Activated B cell treated with CpG ODN at 0.5 μM for 24 hours (primary cell): ENCODE data around the gene PARVB. TPM values are rescaled to one million over a fixed set of nuclear protein-coding genes. Genes with fewer than 3 reads are reported as not detected.

ENCODE experiments used
- ATAC-seq: fragments of 200-7000 bp; cut with Tn5 transposase; one replicate; pipeline ENCODE4 v1.10.0; 2021; ENCODE audit warnings: low read depth, mild to moderate bottlenecking, moderate library complexity
- CTCF ChIA-PET: fragments of 350-600 bp; sonication (Branson Sonifier 250); formaldehyde crosslinking; loops from one replicate; lab custom pipeline; 2021; ENCODE audit warnings: antibody characterized with exemption; lab: Charles Lee
- POLR2A ChIA-PET: fragments of 350-600 bp; sonication (Branson Sonifier 250); formaldehyde crosslinking; loops from one replicate; lab custom pipeline; 2021; ENCODE audit warnings: antibody characterized with exemption; lab: Charles Lee
- DNase-seq: peaks from one replicate; pipeline ENCODE4 v3.0.0; 2022
- H3K27ac Mint-ChIP-seq: one replicate; pipeline ENCODE4 v1.8.0; 2020; ENCODE audit warnings: mixed read lengths
- H3K27me3 Mint-ChIP-seq: one replicate; pipeline ENCODE4 v1.8.0; 2021; ENCODE audit warnings: mixed read lengths
- H3K36me3 Mint-ChIP-seq: one replicate; pipeline ENCODE4 v1.8.0; 2021; ENCODE audit warnings: low read depth, mixed read lengths
- H3K4me1 Mint-ChIP-seq: one replicate; pipeline ENCODE4 v1.8.0; 2021; ENCODE audit warnings: mixed read lengths
- H3K4me3 Mint-ChIP-seq: one replicate; pipeline ENCODE4 v1.8.0; 2020; ENCODE audit warnings: mild to moderate bottlenecking, mixed read lengths
- H3K9me3 Mint-ChIP-seq: one replicate; pipeline ENCODE4 v1.8.0; 2020; ENCODE audit warnings: mixed read lengths
- CTCF ChIP-seq: fragments of 200-600 bp; IDR thresholded peaks from one replicate; pipeline ENCODE4 v1.8.0; 2022; ENCODE audit warnings: antibody characterized with exemption, mild to moderate bottlenecking
- intact Hi-C: fragments of 100-400 bp; cut with micrococcal nuclease; formaldehyde crosslinking; loops from one replicate; pipeline ENCODE4 v1.15.1; 2024
- total RNA-seq: library from RNA; stranded (reverse); gene quantifications from 2 replicates; pipeline ENCODE4 v1.2.3, GENCODE V29; 2022

PARVB gene
- total RNA-seq, 1 donor from 2014 or later: 53.5 TPM

- H3K27ac Mint-ChIP-seq: peak overlapping the region; percentile 54
- peaks cover 30% of the 10 kb centered on the region for H3K36me3 Mint-ChIP-seq
- POLR2A ChIA-PET: no interaction called here
Measured at GRCh38 chr22:44209343-44209742, 185.2 kb downstream of the PARVB start.

GRCh38 chr22:44210722-44211121 is 186.6 kb downstream of the PARVB start:
- H3K4me1 Mint-ChIP-seq: peaks cover 33% of the 10 kb centered on the region
- peaks cover 23% of the 10 kb centered on the region for H3K36me3 Mint-ChIP-seq
- DNase-seq: no peak
- no peak overlapping the region for H3K27ac Mint-ChIP-seq
- POLR2A ChIA-PET: interaction anchor here (0.5 kb wide), 1 partner anchor 19 kb away, joined by 3 read pairs; no protein-coding TSS in a partner anchor
- no peak for TF ChIP-seq CTCF
- peaks cover 4% of the 10 kb centered on the region for H3K9me3 Mint-ChIP-seq
- no peak for ATAC-seq
- CTCF ChIA-PET: no interaction called here
- no peak overlapping the region for H3K4me3 Mint-ChIP-seq
- no peaks in the 10 kb centered on the region for H3K27me3 Mint-ChIP-seq
- intact Hi-C loops: no loop called here

More at GRCh38 chr22:44209343-44209742, 185.2 kb downstream of the PARVB start:
- Mint-ChIP-seq H3K9me3 (peaks cover 4% of the 10 kb centered on the region), H3K4me3 (no peak overlapping the region), H3K27me3 (no peaks in the 10 kb centered on the region), H3K4me1 (peaks cover 47% of the 10 kb centered on the region)
- intact Hi-C loops: no loop called here
- TF ChIP-seq CTCF: no peak
- DNase-seq (no peak), ATAC-seq (no peak)
- CTCF ChIA-PET: no interaction called here

GRCh38 chr22:44211256-44211945 is 187.3 kb downstream of the PARVB start:
- Mint-ChIP-seq H3K27me3 (no peaks in the 10 kb centered on the region), H3K36me3 (peaks cover 18% of the 10 kb centered on the region), H3K9me3 (peaks cover 4% of the 10 kb centered on the region), H3K27ac (no peak overlapping the region), H3K4me1 (peaks cover 29% of the 10 kb centered on the region), H3K4me3 (no peak overlapping the region)
- CTCF ChIA-PET: no interaction called here
- no peak for DNase-seq
- POLR2A ChIA-PET: no interaction called here
- intact Hi-C loops: no loop called here
- ATAC-seq: no peak
- no peak for TF ChIP-seq CTCF

GRCh38 chr22:44211946-44212930 is 188.1 kb downstream of the PARVB start:
- Mint-ChIP-seq H3K27ac (no peak overlapping the region), H3K4me1 (peaks cover 26% of the 10 kb centered on the region), H3K36me3 (peaks cover 15% of the 10 kb centered on the region), H3K27me3 (no peaks in the 10 kb centered on the region), H3K9me3 (peaks cover 4% of the 10 kb centered on the region), H3K4me3 (no peak overlapping the region)
- CTCF ChIA-PET: no interaction called here
- POLR2A ChIA-PET: no interaction called here
- no peak for DNase-seq
- TF ChIP-seq CTCF: no peak
- ATAC-seq: no peak
- intact Hi-C loops: no loop called here

- POLR2A ChIA-PET: no interaction called here
- TF ChIP-seq CTCF: no peak
- H3K4me3 Mint-ChIP-seq: no peak overlapping the region
- peaks cover 4% of the 10 kb centered on the region for H3K9me3 Mint-ChIP-seq
- H3K36me3 Mint-ChIP-seq: peaks cover 14% of the 10 kb centered on the region
- H3K4me1 Mint-ChIP-seq: peaks cover 20% of the 10 kb centered on the region
- ATAC-seq: no peak
- no peak for DNase-seq
- intact Hi-C loops: no loop called here
- CTCF ChIA-PET: no interaction called here
- no peaks in the 10 kb centered on the region for H3K27me3 Mint-ChIP-seq
- no peak overlapping the region for H3K27ac Mint-ChIP-seq
Measured at GRCh38 chr22:44212936-44213335, 188.8 kb downstream of the PARVB start.
